Measurements from ENCODE around the gene NUBPL.

NUBPL gene

DNA sequence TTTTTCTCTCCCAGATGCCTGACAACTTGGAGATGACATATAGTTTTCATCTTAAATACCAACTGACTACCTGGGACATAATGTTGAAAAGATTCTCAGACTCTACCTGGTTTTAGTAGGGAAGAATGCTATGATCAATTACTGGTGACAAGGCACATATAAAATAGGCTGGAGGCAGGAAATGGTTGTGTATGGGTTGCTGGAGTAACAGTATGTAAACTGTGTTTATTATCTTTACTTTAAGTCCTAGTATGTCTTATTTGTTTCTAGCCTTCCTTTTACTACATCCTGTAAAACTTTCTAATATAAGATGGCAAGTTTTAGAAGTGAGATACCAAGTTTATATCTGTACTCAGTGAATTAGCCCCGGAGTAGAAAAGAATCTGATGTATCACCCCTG is 98.1 kb downstream of the NUBPL start:
- H3K9ac ChIP-seq (ENCODE audit: low read depth in 1 of 2, low read length in 2 of 2), result no peak overlapping the region
- H3K36me3 ChIP-seq (ENCODE audit: control insufficient read depth in 1 of 2, insufficient read depth in 2 of 2, low read length in 2 of 2), result no peaks in the 10 kb centered on the region
- H3K9me3 ChIP-seq (ENCODE audit: control insufficient read depth in 1 of 2, low read length in 2 of 2), result no peaks in the 10 kb centered on the region
- H3K4me1 ChIP-seq (ENCODE audit: control insufficient read depth in 1 of 2, insufficient read depth in 2 of 2, low read length in 2 of 2), result no peaks in the 10 kb centered on the region
- H3K27me3 ChIP-seq (ENCODE audit: control insufficient read depth in 1 of 2, insufficient read depth in 2 of 2, low read length in 2 of 2), result no peaks in the 10 kb centered on the region
- H3K27ac ChIP-seq (ENCODE audit: low read depth, low read length), result no peak overlapping the region
- H3K4me3 ChIP-seq (ENCODE audit: low read depth in 1 of 2, low read length in 2 of 2), result no peak overlapping the region

DNA sequence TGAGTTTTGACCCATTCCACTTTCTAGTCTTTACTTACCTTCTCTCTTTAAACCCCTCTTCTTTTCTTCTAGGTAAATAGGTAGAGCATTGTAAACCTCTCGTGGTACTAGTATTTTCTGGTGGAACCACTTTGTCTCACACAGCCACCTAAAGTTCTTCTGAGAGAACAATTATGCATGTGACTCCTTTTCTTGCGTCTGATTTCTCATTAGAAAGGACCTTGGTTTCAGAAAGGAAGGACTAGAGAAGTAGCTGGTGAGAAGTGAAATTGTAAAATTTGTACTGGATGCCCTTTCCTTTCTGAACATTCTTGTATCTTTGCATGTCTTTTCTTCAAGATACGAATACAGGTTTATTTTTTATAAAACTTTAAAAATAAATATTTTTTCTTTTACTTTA is 99.0 kb downstream of the NUBPL start:
- no peak overlapping the region for H3K4me3 ChIP-seq (ENCODE audit: low read depth in 1 of 2, low read length in 2 of 2)
- no peak overlapping the region for H3K9ac ChIP-seq (ENCODE audit: low read depth in 1 of 2, low read length in 2 of 2)
- no peak overlapping the region for H3K27ac ChIP-seq (ENCODE audit: low read depth, low read length)
- H3K9me3 ChIP-seq (ENCODE audit: control insufficient read depth in 1 of 2, low read length in 2 of 2), result no peaks in the 10 kb centered on the region
- no peaks in the 10 kb centered on the region for H3K27me3 ChIP-seq (ENCODE audit: control insufficient read depth in 1 of 2, insufficient read depth in 2 of 2, low read length in 2 of 2)
- no peaks in the 10 kb centered on the region for H3K36me3 ChIP-seq (ENCODE audit: control insufficient read depth in 1 of 2, insufficient read depth in 2 of 2, low read length in 2 of 2)
- no peaks in the 10 kb centered on the region for H3K4me1 ChIP-seq (ENCODE audit: control insufficient read depth in 1 of 2, insufficient read depth in 2 of 2, low read length in 2 of 2)

DNA sequence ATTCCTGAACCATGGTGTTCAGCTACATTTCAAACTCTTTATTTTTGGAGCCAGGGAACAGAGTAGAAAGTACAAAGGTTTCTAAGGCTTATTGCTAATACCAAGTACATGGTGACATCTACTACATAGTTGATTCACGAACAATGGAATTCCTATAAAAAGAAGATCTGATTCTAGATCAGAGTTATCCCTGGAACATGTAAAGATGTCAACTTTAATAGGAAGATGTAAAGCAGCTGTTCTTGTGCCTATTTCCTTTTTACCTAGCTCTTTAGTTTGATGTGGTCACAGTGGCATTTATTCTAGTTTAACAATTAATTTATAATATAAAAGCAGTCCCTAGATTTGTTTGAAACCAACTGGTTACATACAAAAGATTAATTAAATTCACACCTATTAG is 99.5 kb downstream of the NUBPL start:
- Histone ChIP-seq H3K27ac (ENCODE audit: low read depth, low read length) (no peak overlapping the region), H3K4me3 (ENCODE audit: low read depth in 1 of 2, low read length in 2 of 2) (no peak overlapping the region), H3K4me1 (ENCODE audit: control insufficient read depth in 1 of 2, insufficient read depth in 2 of 2, low read length in 2 of 2) (no peaks in the 10 kb centered on the region), H3K27me3 (ENCODE audit: control insufficient read depth in 1 of 2, insufficient read depth in 2 of 2, low read length in 2 of 2) (no peaks in the 10 kb centered on the region), H3K9ac (ENCODE audit: low read depth in 1 of 2, low read length in 2 of 2) (no peak overlapping the region), H3K9me3 (ENCODE audit: control insufficient read depth in 1 of 2, low read length in 2 of 2) (no peaks in the 10 kb centered on the region), H3K36me3 (ENCODE audit: control insufficient read depth in 1 of 2, insufficient read depth in 2 of 2, low read length in 2 of 2) (no peaks in the 10 kb centered on the region)

DNA sequence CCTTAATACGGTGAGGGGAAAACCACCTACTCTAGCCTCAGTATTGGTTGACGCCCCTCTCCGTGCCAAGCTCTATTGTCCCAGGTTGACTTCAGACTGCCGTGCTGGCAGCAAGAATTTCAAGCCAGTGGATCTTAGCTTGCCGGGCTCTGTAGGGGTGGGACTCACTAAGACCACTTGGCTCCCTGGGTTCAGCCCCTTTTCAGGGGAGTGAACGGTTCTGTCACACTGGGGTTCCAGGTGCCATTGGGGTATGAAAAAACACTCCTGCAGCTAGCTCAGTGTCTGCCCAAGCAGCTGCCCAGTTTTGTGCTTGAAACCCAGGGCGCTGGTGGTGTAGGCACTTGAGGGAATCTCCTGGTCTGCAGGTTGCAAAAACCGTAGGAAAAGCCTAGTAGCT is 107.1 kb downstream of the NUBPL start:
- H3K27me3 ChIP-seq (ENCODE audit: control insufficient read depth in 1 of 2, insufficient read depth in 2 of 2, low read length in 2 of 2), result no peaks in the 10 kb centered on the region
- no peaks in the 10 kb centered on the region for H3K4me1 ChIP-seq (ENCODE audit: control insufficient read depth in 1 of 2, insufficient read depth in 2 of 2, low read length in 2 of 2)
- no peak overlapping the region for H3K4me3 ChIP-seq (ENCODE audit: low read depth in 1 of 2, low read length in 2 of 2)
- no peak overlapping the region for H3K27ac ChIP-seq (ENCODE audit: low read depth, low read length)
- H3K9ac ChIP-seq (ENCODE audit: low read depth in 1 of 2, low read length in 2 of 2), result no peak overlapping the region
- no peaks in the 10 kb centered on the region for H3K36me3 ChIP-seq (ENCODE audit: control insufficient read depth in 1 of 2, insufficient read depth in 2 of 2, low read length in 2 of 2)
- peaks cover 3 to 11% of the 10 kb centered on the region in 2 donors for H3K9me3 ChIP-seq (ENCODE audit: control insufficient read depth in 1 of 2, low read length in 2 of 2)

DNA sequence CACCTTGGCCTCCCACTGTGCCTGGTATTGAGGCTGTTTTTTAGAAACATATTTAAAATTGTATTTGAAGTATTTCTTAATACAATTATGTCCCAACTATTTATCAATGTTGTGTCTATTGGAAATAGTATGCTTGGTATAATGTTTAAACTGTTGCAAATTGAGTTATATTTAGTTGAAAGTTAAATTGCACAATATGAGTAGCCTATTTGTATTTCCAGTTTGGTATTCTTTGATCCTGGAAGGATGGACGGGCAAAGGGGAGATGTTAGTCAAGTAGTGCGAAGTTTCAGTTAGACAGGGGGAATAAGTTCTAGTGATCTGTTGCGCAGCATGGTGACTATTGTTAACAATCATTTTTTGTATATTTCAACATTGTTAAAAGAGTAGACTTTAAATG is 111.5 kb downstream of the NUBPL start:
- H3K27ac ChIP-seq (ENCODE audit: low read depth, low read length), result no peak overlapping the region
- H3K9ac ChIP-seq (ENCODE audit: low read depth in 1 of 2, low read length in 2 of 2), result no peak overlapping the region
- H3K27me3 ChIP-seq (ENCODE audit: control insufficient read depth in 1 of 2, insufficient read depth in 2 of 2, low read length in 2 of 2), result no peaks in the 10 kb centered on the region
- H3K36me3 ChIP-seq (ENCODE audit: control insufficient read depth in 1 of 2, insufficient read depth in 2 of 2, low read length in 2 of 2), result no peaks in the 10 kb centered on the region
- peaks cover 3 to 11% of the 10 kb centered on the region in 2 donors for H3K9me3 ChIP-seq (ENCODE audit: control insufficient read depth in 1 of 2, low read length in 2 of 2)
- H3K4me1 ChIP-seq (ENCODE audit: control insufficient read depth in 1 of 2, insufficient read depth in 2 of 2, low read length in 2 of 2), result no peaks in the 10 kb centered on the region
- H3K4me3 ChIP-seq (ENCODE audit: low read depth in 1 of 2, low read length in 2 of 2), result no peak overlapping the region

DNA sequence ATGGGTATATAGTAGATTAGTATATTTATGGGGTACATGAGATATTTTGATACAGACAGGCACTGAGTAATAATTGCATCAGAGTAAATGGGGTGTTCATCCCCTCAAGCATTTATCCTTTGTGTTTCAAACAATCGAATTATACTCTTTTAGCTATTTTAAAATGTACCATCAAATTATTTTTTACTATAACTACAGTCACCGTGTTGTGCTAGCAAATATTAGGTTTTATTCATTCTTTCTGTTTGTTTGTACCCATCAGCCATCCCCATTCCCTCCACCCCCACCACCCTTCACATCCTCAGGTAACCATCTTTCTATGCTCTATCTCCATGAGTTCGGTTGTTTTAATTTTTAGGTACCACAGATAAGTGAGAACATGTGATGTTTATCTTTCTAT is 115.8 kb downstream of the NUBPL start:
- no peaks in the 10 kb centered on the region for H3K27me3 ChIP-seq (ENCODE audit: control insufficient read depth in 1 of 2, insufficient read depth in 2 of 2, low read length in 2 of 2)
- H3K9me3 ChIP-seq (ENCODE audit: control insufficient read depth in 1 of 2, low read length in 2 of 2), result no peaks in the 10 kb centered on the region
- H3K4me1 ChIP-seq (ENCODE audit: control insufficient read depth in 1 of 2, insufficient read depth in 2 of 2, low read length in 2 of 2), result no peaks in the 10 kb centered on the region
- no peak overlapping the region for H3K4me3 ChIP-seq (ENCODE audit: low read depth in 1 of 2, low read length in 2 of 2)
- no peaks in the 10 kb centered on the region for H3K36me3 ChIP-seq (ENCODE audit: control insufficient read depth in 1 of 2, insufficient read depth in 2 of 2, low read length in 2 of 2)
- H3K27ac ChIP-seq (ENCODE audit: low read depth, low read length), result no peak overlapping the region
- no peak overlapping the region for H3K9ac ChIP-seq (ENCODE audit: low read depth in 1 of 2, low read length in 2 of 2)

DNA sequence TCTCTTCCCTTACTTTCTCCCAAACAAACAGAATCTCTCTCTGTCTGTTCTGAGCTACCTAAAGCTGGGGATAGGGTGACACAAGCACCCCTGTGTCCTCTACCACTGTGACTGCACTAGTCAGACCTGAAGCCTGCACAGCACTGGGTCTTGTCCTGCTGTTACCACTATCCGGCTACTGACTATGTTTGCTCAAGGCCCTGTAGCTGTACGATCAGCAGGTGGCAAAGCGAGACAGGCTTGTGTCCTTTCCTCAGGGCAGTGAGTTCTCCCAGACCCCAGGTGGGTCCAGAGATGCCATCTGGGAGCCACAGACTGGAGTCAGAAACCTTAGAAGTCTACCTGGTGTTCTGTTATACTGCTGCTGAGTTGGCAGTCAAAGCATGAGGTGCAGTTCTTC is 116.4 kb downstream of the NUBPL start:
- H3K27ac ChIP-seq (ENCODE audit: low read depth, low read length), result no peak overlapping the region
- no peaks in the 10 kb centered on the region for H3K36me3 ChIP-seq (ENCODE audit: control insufficient read depth in 1 of 2, insufficient read depth in 2 of 2, low read length in 2 of 2)
- H3K27me3 ChIP-seq (ENCODE audit: control insufficient read depth in 1 of 2, insufficient read depth in 2 of 2, low read length in 2 of 2), result no peaks in the 10 kb centered on the region
- no peak overlapping the region for H3K4me3 ChIP-seq (ENCODE audit: low read depth in 1 of 2, low read length in 2 of 2)
- no peak overlapping the region for H3K9ac ChIP-seq (ENCODE audit: low read depth in 1 of 2, low read length in 2 of 2)
- H3K9me3 ChIP-seq (ENCODE audit: control insufficient read depth in 1 of 2, low read length in 2 of 2), result peaks cover 0 to 2% of the 10 kb centered on the region in 2 donors
- H3K4me1 ChIP-seq (ENCODE audit: control insufficient read depth in 1 of 2, insufficient read depth in 2 of 2, low read length in 2 of 2), result no peaks in the 10 kb centered on the region

DNA sequence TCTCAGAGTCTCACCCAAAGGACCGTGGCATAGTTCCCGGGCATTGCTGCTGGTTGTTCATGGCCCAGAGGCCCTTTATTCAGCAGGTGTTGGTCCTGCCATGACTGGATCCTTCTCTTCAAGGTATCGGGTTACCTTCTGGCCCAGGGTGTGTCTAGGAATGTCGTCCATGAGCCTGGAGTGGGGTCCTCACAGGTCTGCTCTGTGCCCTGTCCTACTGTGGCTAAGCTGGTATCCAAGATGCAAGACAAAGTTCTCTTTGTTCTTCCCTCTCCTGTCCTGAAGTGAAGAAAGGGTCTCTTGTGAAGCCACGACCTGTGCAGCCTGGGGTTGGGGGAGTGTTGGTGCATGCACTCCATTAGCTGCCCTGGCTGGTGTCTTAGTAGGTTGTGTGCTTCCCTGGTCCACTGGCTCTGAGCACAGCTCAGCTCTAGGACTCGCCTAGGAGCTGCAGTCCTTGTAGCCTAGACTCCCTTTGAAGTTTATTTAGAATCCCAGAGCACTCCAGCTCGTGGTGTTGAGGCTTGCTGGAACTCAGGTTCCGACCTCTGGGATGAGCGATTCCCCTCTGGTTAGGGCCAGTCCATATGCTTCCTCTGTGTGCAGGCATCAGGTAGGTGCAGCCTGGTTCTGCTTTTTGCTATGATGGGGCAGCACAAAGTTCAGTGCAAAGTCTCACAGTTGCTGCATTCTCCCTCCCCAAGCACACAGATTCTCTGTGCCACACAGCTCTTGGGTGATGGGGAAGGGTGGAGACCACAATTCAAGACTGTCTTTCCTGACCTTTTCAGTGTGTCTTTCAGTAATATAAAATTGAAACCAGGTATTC is 117.4 kb downstream of the NUBPL start:
- peaks cover 0 to 4% of the 10 kb centered on the region in 2 donors for H3K9me3 ChIP-seq (ENCODE audit: control insufficient read depth in 1 of 2, low read length in 2 of 2)
- H3K4me3 ChIP-seq (ENCODE audit: low read depth in 1 of 2, low read length in 2 of 2), result no peak overlapping the region
- H3K36me3 ChIP-seq (ENCODE audit: control insufficient read depth in 1 of 2, insufficient read depth in 2 of 2, low read length in 2 of 2), result no peaks in the 10 kb centered on the region
- H3K4me1 ChIP-seq (ENCODE audit: control insufficient read depth in 1 of 2, insufficient read depth in 2 of 2, low read length in 2 of 2), result no peaks in the 10 kb centered on the region
- H3K27ac ChIP-seq (ENCODE audit: low read depth, low read length), result no peak overlapping the region
- no peak overlapping the region for H3K9ac ChIP-seq (ENCODE audit: low read depth in 1 of 2, low read length in 2 of 2)
- no peaks in the 10 kb centered on the region for H3K27me3 ChIP-seq (ENCODE audit: control insufficient read depth in 1 of 2, insufficient read depth in 2 of 2, low read length in 2 of 2)

DNA sequence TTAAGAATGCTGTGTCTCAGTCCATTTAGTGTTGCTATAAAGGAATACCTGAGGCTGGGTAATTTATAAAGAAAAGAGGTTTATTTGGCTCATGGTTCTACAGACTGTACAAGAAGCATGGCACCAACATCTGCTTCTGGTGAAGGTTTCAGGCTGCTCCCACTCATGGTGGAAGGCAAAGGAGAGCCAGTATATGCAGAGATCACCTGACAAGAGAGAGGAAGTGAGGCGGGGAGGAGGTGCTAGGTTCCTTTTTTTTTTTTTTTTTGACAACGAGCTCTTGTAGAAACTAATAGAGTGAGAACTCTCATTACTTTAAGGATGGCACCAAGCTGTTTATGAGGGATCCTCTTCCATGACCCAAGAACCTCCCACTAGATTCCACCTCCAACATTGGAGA is 121.6 kb downstream of the NUBPL start:
- Histone ChIP-seq H3K27me3 (ENCODE audit: control insufficient read depth in 1 of 2, insufficient read depth in 2 of 2, low read length in 2 of 2) (no peaks in the 10 kb centered on the region), H3K36me3 (ENCODE audit: control insufficient read depth in 1 of 2, insufficient read depth in 2 of 2, low read length in 2 of 2) (no peaks in the 10 kb centered on the region)

DNA sequence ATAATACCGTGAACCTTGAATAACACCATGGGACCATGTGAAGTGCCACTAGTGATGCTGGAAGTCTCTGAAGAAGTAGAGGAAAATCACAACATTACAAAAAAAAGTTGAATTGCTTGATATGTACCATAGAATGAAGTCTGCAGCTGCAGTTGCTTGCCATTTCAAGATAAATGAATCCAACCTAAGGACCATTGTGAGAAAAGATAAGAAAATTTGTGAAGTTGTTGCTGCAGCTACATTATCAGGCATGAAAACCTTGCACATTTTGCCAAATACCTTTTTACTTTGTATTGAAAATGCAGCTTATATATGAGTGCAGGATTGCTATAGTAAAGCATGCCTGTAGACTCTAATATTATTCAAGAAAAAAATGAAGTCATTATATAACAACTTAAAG is 126.5 kb downstream of the NUBPL start:
- H3K36me3 ChIP-seq (ENCODE audit: control insufficient read depth in 1 of 2, insufficient read depth in 2 of 2, low read length in 2 of 2), result no peaks in the 10 kb centered on the region
- H3K9ac ChIP-seq (ENCODE audit: low read depth in 1 of 2, low read length in 2 of 2), result no peak overlapping the region
- no peak overlapping the region for H3K27ac ChIP-seq (ENCODE audit: low read depth, low read length)
- H3K9me3 ChIP-seq (ENCODE audit: control insufficient read depth in 1 of 2, low read length in 2 of 2), result peaks cover 0 to under 1% of the 10 kb centered on the region in 2 donors
- H3K4me3 ChIP-seq (ENCODE audit: low read depth in 1 of 2, low read length in 2 of 2), result no peak overlapping the region
- H3K27me3 ChIP-seq (ENCODE audit: control insufficient read depth in 1 of 2, insufficient read depth in 2 of 2, low read length in 2 of 2), result no peaks in the 10 kb centered on the region
- peaks cover 0 to 6% of the 10 kb centered on the region in 2 donors for H3K4me1 ChIP-seq (ENCODE audit: control insufficient read depth in 1 of 2, insufficient read depth in 2 of 2, low read length in 2 of 2)

More for the DNA sequence above, 121.6 kb downstream of the NUBPL start:
- Histone ChIP-seq H3K9ac (ENCODE audit: low read depth in 1 of 2, low read length in 2 of 2) (no peak overlapping the region), H3K4me3 (ENCODE audit: low read depth in 1 of 2, low read length in 2 of 2) (no peak overlapping the region), H3K9me3 (ENCODE audit: control insufficient read depth in 1 of 2, low read length in 2 of 2) (peaks cover 0 to 4% of the 10 kb centered on the region in 2 donors), H3K27ac (ENCODE audit: low read depth, low read length) (no peak overlapping the region), H3K4me1 (ENCODE audit: control insufficient read depth in 1 of 2, insufficient read depth in 2 of 2, low read length in 2 of 2) (no peaks in the 10 kb centered on the region)
